Measurements from ENCODE around the gene TIMM44. TPM values are rescaled to one million over a fixed set of nuclear protein-coding genes. Genes with fewer than 3 reads are reported as not detected.
A peak's percentile ranks its signal among the peaks of the same experiment; 100 is the strongest.

TIMM44 gene
- total and polyA plus RNA-seq, 10 of the 15 experiments (the other 5 are each of a cell fraction or from before 2014, with no cell fraction given): 6.6 to 90.7 (median 57.6) TPM

- H3K9me3 ChIP-seq (replicated peaks; ENCODE audit: control insufficient read depth, insufficient read depth, low read length): no peaks in the 10 kb centered on the region
- FAIRE-seq: no peak
- ChIA-PET POLR2A (no interaction called here), SMC1A (ENCODE audit: uncharacterized antibody, unreplicated experiment) (no interaction called here), CTCF (interaction anchor here (1.8 kb wide), 1 partner anchor 13 kb away, joined by 6 read pairs; no protein-coding TSS in a partner anchor), RAD21 (ENCODE audit: unreplicated experiment) (no interaction called here)
- in situ Hi-C loops (cut with MboI): no loop called here
- H2AFZ ChIP-seq (ENCODE audit: control insufficient read depth, low read depth, low read length): no peak overlapping the region
- no peak for TF ChIP-seq CBX5 (IDR thresholded peaks at IDR 0.05; ENCODE audit: low read depth)
- H3K4me3 ChIP-seq: no peak overlapping the region
- no peaks in the 10 kb centered on the region for H3K27me3 ChIP-seq (replicated peaks in 1 of 2; ENCODE audit: control insufficient read depth in 2 of 2, insufficient read depth in 2 of 2, low read length in 1 of 2)
- intact Hi-C loops (cut with micrococcal nuclease; ENCODE audit: unreplicated experiment): no loop called here
- peaks cover 20% of the 10 kb centered on the region for H3K79me2 ChIP-seq (ENCODE audit: control insufficient read depth, insufficient read depth, low read length)
- WGBS (ENCODE audit: insufficient coverage, insufficient replicate concordance, low lambda C conversion rate, missing lambda C conversion rate): 93% methylated on average over 10 of the region's 12 CpGs
- no peak overlapping the region for H3K9ac ChIP-seq (ENCODE audit: control insufficient read depth, insufficient read depth, low read length)
- BruUV-seq (replicated peaks): TSS peak; percentile 29
- peaks cover 7% of the 10 kb centered on the region for H4K20me1 ChIP-seq (ENCODE audit: control insufficient read depth, insufficient read depth)
- ATAC-seq: no peak
- H3K27ac ChIP-seq (ENCODE audit: control insufficient read depth, insufficient read depth): no peak overlapping the region
- H3K4me2 ChIP-seq (ENCODE audit: control insufficient read depth, insufficient read depth): no peak overlapping the region
- H3K4me1 ChIP-seq (ENCODE audit: control insufficient read depth, insufficient read depth, low read length): no peaks in the 10 kb centered on the region; the same call in 1 of the 2 replicates
- peaks cover 50 to 51% of the 10 kb centered on the region in 2 experiments for H3K36me3 ChIP-seq (ENCODE audit: control insufficient read depth in 2 of 2, insufficient read depth in 2 of 2, low read length in 1 of 2)
- DNase-seq (ENCODE audit: low read depth, low spot score): no peak
Observed at GRCh38 chr19:7989071-7989575, 45.7 kb upstream of the TIMM44 start.

GRCh38 chr19:7988307-7988706 lies 44.8 kb upstream of the TIMM44 start:
- no TSS peak for BruUV-seq (replicated peaks)
- no peaks in the 10 kb centered on the region for H3K9me3 ChIP-seq (replicated peaks; ENCODE audit: control insufficient read depth, insufficient read depth, low read length)
- in situ Hi-C loops (cut with MboI): no loop called here
- H3K36me3 ChIP-seq (ENCODE audit: control insufficient read depth in 2 of 2, insufficient read depth in 2 of 2, low read length in 1 of 2): peaks cover 51 to 56% of the 10 kb centered on the region in 2 experiments
- H2AFZ ChIP-seq (ENCODE audit: control insufficient read depth, low read depth, low read length): no peak overlapping the region
- ChIA-PET RAD21 (ENCODE audit: unreplicated experiment) (no interaction called here), POLR2A (no interaction called here), CTCF (interaction anchor here (1.3 to 1.8 kb wide), 2 partner anchors 14 to 18 kb away, joined by 5 to 6 read pairs; no protein-coding TSS in a partner anchor), SMC1A (ENCODE audit: uncharacterized antibody, unreplicated experiment) (no interaction called here)
- intact Hi-C loops (cut with micrococcal nuclease; ENCODE audit: unreplicated experiment): no loop called here
- WGBS (ENCODE audit: insufficient coverage, insufficient replicate concordance, low lambda C conversion rate, missing lambda C conversion rate): 72% methylated on average over 5 of the region's 5 CpGs
- no peaks in the 10 kb centered on the region; the same call in 1 of the 2 replicates for H3K4me1 ChIP-seq (ENCODE audit: control insufficient read depth, insufficient read depth, low read length)
- H4K20me1 ChIP-seq (ENCODE audit: control insufficient read depth, insufficient read depth): peaks cover 4% of the 10 kb centered on the region
- H3K9ac ChIP-seq (ENCODE audit: control insufficient read depth, insufficient read depth, low read length): no peak overlapping the region
- ATAC-seq (no peak), FAIRE-seq (no peak), DNase-seq (ENCODE audit: low read depth, low spot score) (no peak)
- peaks cover 12% of the 10 kb centered on the region for H3K79me2 ChIP-seq (ENCODE audit: control insufficient read depth, insufficient read depth, low read length)
- no peak overlapping the region for H3K4me3 ChIP-seq
- H3K27ac ChIP-seq (ENCODE audit: control insufficient read depth, insufficient read depth): no peak overlapping the region
- H3K27me3 ChIP-seq (replicated peaks in 1 of 2; ENCODE audit: control insufficient read depth in 2 of 2, insufficient read depth in 2 of 2, low read length in 1 of 2): no peaks in the 10 kb centered on the region
- H3K4me2 ChIP-seq (ENCODE audit: control insufficient read depth, insufficient read depth): no peak overlapping the region
- TF ChIP-seq ATF3 (IDR thresholded peaks at IDR 0.05; ENCODE audit: borderline replicate concordance, extremely low read depth, low read depth, low read length) (no peak), SP1 (IDR thresholded peaks at IDR 0.05; ENCODE audit: low read depth, low read length) (no peak), RCOR1 (conservative IDR thresholded peaks at IDR 0.05; ENCODE audit: low read depth, low read length) (no peak), ZNF24 (IDR thresholded peaks at IDR 0.05) (no peak), CBX3 (IDR thresholded peaks at IDR 0.05; ENCODE audit: borderline replicate concordance, low read depth) (no peak), USF1 (IDR thresholded peaks at IDR 0.05; ENCODE audit: borderline replicate concordance, extremely low read length, insufficient read depth, low read depth, low read length) (no peak), PBX3 (IDR thresholded peaks at IDR 0.05; ENCODE audit: insufficient replicate concordance, low read depth, low read length) (no peak), ZBTB4 (CRISPR knock-in tag; IDR thresholded peaks at IDR 0.05) (no peak), CHD2 (IDR thresholded peaks at IDR 0.05; ENCODE audit: borderline replicate concordance, low read depth, low read length) (no peak), TARDBP (IDR thresholded peaks at IDR 0.05; ENCODE audit: borderline replicate concordance) (no peak), POLR2AphosphoS2 (IDR thresholded peaks at IDR 0.05; ENCODE audit: low read depth, low read length) (no peak)

Measured in GM12878 (cell line).